ENCODE data around the gene PRM2.

PRM2 gene

GRCh38 chr16:11295672-11296071 lies 19.4 kb upstream of the PRM2 start:
- DNase-seq: no peak
- Histone ChIP-seq H3K4me2 (ENCODE audit: insufficient read depth, low read length) (no peak overlapping the region), H3K27ac (ENCODE audit: low read length) (no peak overlapping the region)

GRCh38 chr16:11292076-11292748 lies 15.9 kb upstream of the PRM2 start:
- Histone ChIP-seq H3K4me2 (ENCODE audit: insufficient read depth, low read length) (no peak overlapping the region), H3K4me3 (ENCODE audit: low read depth in 1 of 2, low read length in 2 of 2) (no peak overlapping the region), H3K79me2 (ENCODE audit: insufficient read depth, low read length) (no peaks in the 10 kb centered on the region), H3K36me3 (ENCODE audit: insufficient read depth, low read length) (no peaks in the 10 kb centered on the region), H3K9me3 (ENCODE audit: insufficient read depth, low read length, severe bottlenecking) (no peaks in the 10 kb centered on the region), H3K9ac (ENCODE audit: low read depth, low read length) (no peak overlapping the region), H3K27me3 (ENCODE audit: insufficient read depth, low read length, poor library complexity) (no peaks in the 10 kb centered on the region), H3K4me1 (ENCODE audit: insufficient read depth, low read length) (peaks cover 14% of the 10 kb centered on the region), H3K27ac (ENCODE audit: low read length) (no peak overlapping the region), H4K20me1 (ENCODE audit: insufficient read depth, low read length) (peaks cover 3% of the 10 kb centered on the region; the same call in 1 of the 2 replicates), H2AFZ (ENCODE audit: low read depth, low read length) (no peak overlapping the region)
- TF ChIP-seq EZH2 (IDR thresholded peaks at IDR 0.05; ENCODE audit: borderline replicate concordance, low read depth, low read length, severe bottlenecking) (no peak), CTCF (IDR thresholded peaks at IDR 0.05; ENCODE audit: borderline replicate concordance, extremely low read depth, low read length, poor library complexity, severe bottlenecking) (no peak)
- no peak for ATAC-seq (ENCODE audit: insufficient read depth, low read depth)
- no peak for DNase-seq

More at GRCh38 chr16:11295672-11296071, 19.4 kb upstream of the PRM2 start:
- H2AFZ ChIP-seq (ENCODE audit: low read depth, low read length): no peak overlapping the region
- TF ChIP-seq CTCF (IDR thresholded peaks at IDR 0.05; ENCODE audit: borderline replicate concordance, extremely low read depth, low read length, poor library complexity, severe bottlenecking) (no peak), EZH2 (IDR thresholded peaks at IDR 0.05; ENCODE audit: borderline replicate concordance, low read depth, low read length, severe bottlenecking) (no peak)
- H3K79me2 ChIP-seq (ENCODE audit: insufficient read depth, low read length): no peaks in the 10 kb centered on the region
- H3K36me3 ChIP-seq (ENCODE audit: insufficient read depth, low read length): no peaks in the 10 kb centered on the region
- ATAC-seq (ENCODE audit: insufficient read depth, low read depth): no peak
- peaks cover 3% of the 10 kb centered on the region; the same call in 1 of the 2 replicates for H4K20me1 ChIP-seq (ENCODE audit: insufficient read depth, low read length)
- H3K4me1 ChIP-seq (ENCODE audit: insufficient read depth, low read length): peaks cover 45% of the 10 kb centered on the region
- H3K9me3 ChIP-seq (ENCODE audit: insufficient read depth, low read length, severe bottlenecking): no peaks in the 10 kb centered on the region
- H3K4me3 ChIP-seq (ENCODE audit: low read depth in 1 of 2, low read length in 2 of 2): no peak overlapping the region
- H3K27me3 ChIP-seq (ENCODE audit: insufficient read depth, low read length, poor library complexity): no peaks in the 10 kb centered on the region
- H3K9ac ChIP-seq (ENCODE audit: low read depth, low read length): no peak overlapping the region

- Histone ChIP-seq H3K9ac (ENCODE audit: low read depth, low read length) (no peak overlapping the region), H3K9me3 (ENCODE audit: insufficient read depth, low read length, severe bottlenecking) (no peaks in the 10 kb centered on the region), H3K27ac (ENCODE audit: low read length) (no peak overlapping the region), H3K79me2 (ENCODE audit: insufficient read depth, low read length) (no peaks in the 10 kb centered on the region), H2AFZ (ENCODE audit: low read depth, low read length) (no peak overlapping the region), H3K4me1 (ENCODE audit: insufficient read depth, low read length) (peaks cover 4% of the 10 kb centered on the region), H3K4me3 (ENCODE audit: low read depth in 1 of 2, low read length in 2 of 2) (no peak overlapping the region), H3K36me3 (ENCODE audit: insufficient read depth, low read length) (no peaks in the 10 kb centered on the region), H4K20me1 (ENCODE audit: insufficient read depth, low read length) (no peaks in the 10 kb centered on the region), H3K27me3 (ENCODE audit: insufficient read depth, low read length, poor library complexity) (no peaks in the 10 kb centered on the region), H3K4me2 (ENCODE audit: insufficient read depth, low read length) (no peak overlapping the region)
- DNase-seq (no peak), ATAC-seq (ENCODE audit: insufficient read depth, low read depth) (no peak)
- TF ChIP-seq CTCF (IDR thresholded peaks at IDR 0.05; ENCODE audit: borderline replicate concordance, extremely low read depth, low read length, poor library complexity, severe bottlenecking) (no peak), EZH2 (IDR thresholded peaks at IDR 0.05; ENCODE audit: borderline replicate concordance, low read depth, low read length, severe bottlenecking) (no peak)
These were observed 14.9 kb upstream of the PRM2 start for GRCh38 chr16:11291091-11291703.
